Endodermal cell (in vitro differentiated cells): ENCODE results near the gene USP43. TPM values are rescaled to one million over a fixed set of nuclear protein-coding genes. Genes with fewer than 3 reads are reported as not detected.

Source experiments
- DNase-seq: peaks from one replicate; pipeline ENCODE4 v3.0.0-alpha.2; 2017
- H3K27ac ChIP-seq: 2 replicates; pipeline ENCODE4 v1.5.1; 2013; ENCODE audit warnings: mild to moderate bottlenecking, low read depth, low read length, moderate library complexity
- H3K27me3 ChIP-seq: 2 replicates; pipeline ENCODE4 v1.6.1; 2013; ENCODE audit warnings: mild to moderate bottlenecking, low read length, moderate library complexity; ENCODE audit not compliant: insufficient read depth, control insufficient read depth, poor library complexity, severe bottlenecking
- H3K36me3 ChIP-seq: 2 replicates; pipeline ENCODE4 v1.7.0; 2013; ENCODE audit warnings: mild to moderate bottlenecking, low read length, moderate library complexity; ENCODE audit not compliant: control insufficient read depth, insufficient read depth
- H3K4me1 ChIP-seq: one replicate; pipeline ENCODE4 v1.7.0; 2013; ENCODE audit warnings: low read length; ENCODE audit not compliant: control insufficient read depth, insufficient read depth
- H3K4me3 ChIP-seq: 2 replicates; pipeline ENCODE4 v1.5.1; 2013; ENCODE audit warnings: mild to moderate bottlenecking, low read length, moderate library complexity
- H3K9ac ChIP-seq: 2 replicates; pipeline ENCODE4 v1.6.1; 2013; ENCODE audit warnings: mild to moderate bottlenecking, low read length, moderate library complexity; ENCODE audit not compliant: poor library complexity, severe bottlenecking; ENCODE audit errors: extremely low read depth
- H3K9me3 ChIP-seq: 2 replicates; pipeline ENCODE4 v1.6.1; 2013; ENCODE audit warnings: mild to moderate bottlenecking, low read length, moderate library complexity; ENCODE audit not compliant: control insufficient read depth
- H3K27ac Mint-ChIP-seq: 2 replicates; pipeline ENCODE4 v1.8.0; 2020; ENCODE audit warnings: mixed read lengths
- H3K27me3 Mint-ChIP-seq: 2 replicates; pipeline ENCODE4 v1.8.0; 2021; ENCODE audit warnings: mild to moderate bottlenecking, mixed read lengths; ENCODE audit not compliant: insufficient read depth
- H3K36me3 Mint-ChIP-seq: 2 replicates; pipeline ENCODE4 v1.8.0; 2020; ENCODE audit warnings: low read depth, mixed read lengths
- H3K4me1 Mint-ChIP-seq: 2 replicates; pipeline ENCODE4 v1.8.0; 2020; ENCODE audit warnings: mixed read lengths
- H3K4me3 Mint-ChIP-seq: 2 replicates; pipeline ENCODE4 v1.8.0; 2020; ENCODE audit warnings: mild to moderate bottlenecking, moderate library complexity, mixed read lengths
- H3K9me3 Mint-ChIP-seq: 2 replicates; pipeline ENCODE4 v1.8.0; 2020; ENCODE audit warnings: mild to moderate bottlenecking, mixed read lengths
- CTCF ChIP-seq: fragments of 200-600 bp; sonication (generic); conservative IDR thresholded peaks from 2 replicates; pipeline ENCODE4 v1.5.0; 2021; ENCODE audit warnings: antibody characterized with exemption, mild to moderate bottlenecking
- WGBS, 2 experiments: methylation state at CpG; one replicate each; pipeline versions ENCODE4 v1.1.5 to v1.1.7; 2013; ENCODE audit warnings: missing lambda C conversion rate in 2 of 2, mixed read lengths in 1 of 2; ENCODE audit not compliant: insufficient coverage in 1 of 2, insufficient read length in 1 of 2; 5-methylcytosine and 5-hydroxymethylcytosine counted together
- total RNA-seq, 2 donors: library from RNA; stranded (reverse); fragmentation: NEBNext Ultra II Directional in 1 of 2; extraction: Animal tissue kit (Norgen Biotek cat#: 25700) in 1 of 2; gene quantifications; 2 replicates in 1 of 2; 3 replicates in 1 of 2; pipeline ENCODE4 v1.2.1, GENCODE V29; 2021

Gene USP43
- total RNA-seq, 2 donors from 2014 or later = 8.6 to 12.6 TPM

- Mint-ChIP-seq H3K9me3 (no peaks in the 10 kb centered on the region), H3K27ac (no peak overlapping the region), H3K27me3 (no peaks in the 10 kb centered on the region), H3K4me1 (no peaks in the 10 kb centered on the region), H3K4me3 (no peak overlapping the region), H3K36me3 (peaks cover 43% of the 10 kb centered on the region)
- Histone ChIP-seq H3K9ac (no peak overlapping the region), H3K27ac (no peak overlapping the region), H3K9me3 (no peaks in the 10 kb centered on the region), H3K4me3 (no peak overlapping the region), H3K27me3 (no peaks in the 10 kb centered on the region), H3K4me1 (no peaks in the 10 kb centered on the region), H3K36me3 (no peaks in the 10 kb centered on the region)
- TF ChIP-seq CTCF = no peak
- 89 to 100% methylated on average over 1 of the region's 1 CpG for WGBS, 2 experiments
- no peak for DNase-seq
Measured at GRCh38 chr17:9705745-9706144, 60.4 kb downstream of the USP43 start.

GRCh38 chr17:9707948-9708347 is 62.6 kb downstream of the USP43 start:
- H3K36me3 Mint-ChIP-seq = peaks cover 50% of the 10 kb centered on the region
- H3K27me3 ChIP-seq = no peaks in the 10 kb centered on the region
- 91 to 96% methylated on average over 4 of the region's 4 CpGs for WGBS, 2 experiments
- no peaks in the 10 kb centered on the region for H3K4me1 ChIP-seq
- H3K36me3 ChIP-seq = no peaks in the 10 kb centered on the region
- H3K27ac Mint-ChIP-seq = no peak overlapping the region
- no peak overlapping the region for H3K9ac ChIP-seq
- H3K9me3 Mint-ChIP-seq = peaks cover 2% of the 10 kb centered on the region
- no peak for TF ChIP-seq CTCF
- no peak overlapping the region for H3K27ac ChIP-seq
- DNase-seq = peak; percentile 20
- H3K4me3 Mint-ChIP-seq = no peak overlapping the region
- H3K9me3 ChIP-seq = no peaks in the 10 kb centered on the region
- H3K27me3 Mint-ChIP-seq = no peaks in the 10 kb centered on the region
- H3K4me1 Mint-ChIP-seq = no peaks in the 10 kb centered on the region
- no peak overlapping the region for H3K4me3 ChIP-seq

- no peaks in the 10 kb centered on the region for H3K36me3 ChIP-seq
- H3K27ac Mint-ChIP-seq = no peak overlapping the region
- no peak overlapping the region for H3K4me3 ChIP-seq
- H3K36me3 Mint-ChIP-seq = peaks cover 53% of the 10 kb centered on the region
- no peak overlapping the region for H3K4me3 Mint-ChIP-seq
- 82 to 94% methylated on average over 5 to 6 of the region's 6 CpGs for WGBS, 2 experiments
- H3K4me1 Mint-ChIP-seq = no peaks in the 10 kb centered on the region
- no peak for TF ChIP-seq CTCF
- no peaks in the 10 kb centered on the region for H3K27me3 Mint-ChIP-seq
- H3K27me3 ChIP-seq = no peaks in the 10 kb centered on the region
- peaks cover 10% of the 10 kb centered on the region for H3K9me3 Mint-ChIP-seq
- H3K9me3 ChIP-seq = no peaks in the 10 kb centered on the region
- H3K9ac ChIP-seq = no peak overlapping the region
- no peak overlapping the region for H3K27ac ChIP-seq
- no peaks in the 10 kb centered on the region for H3K4me1 ChIP-seq
- DNase-seq = no peak
Measured at GRCh38 chr17:9714801-9715200, 69.5 kb downstream of the USP43 start.
